ENCODE data around the gene MPRIP.

MPRIP gene

GRCh38 chr17:17103160-17103559, 60.9 kb downstream of the MPRIP start:
- TF ChIP-seq ZFX (IDR thresholded peaks at IDR 0.05) = no peak
- TF ChIP-seq, protein P1, sequence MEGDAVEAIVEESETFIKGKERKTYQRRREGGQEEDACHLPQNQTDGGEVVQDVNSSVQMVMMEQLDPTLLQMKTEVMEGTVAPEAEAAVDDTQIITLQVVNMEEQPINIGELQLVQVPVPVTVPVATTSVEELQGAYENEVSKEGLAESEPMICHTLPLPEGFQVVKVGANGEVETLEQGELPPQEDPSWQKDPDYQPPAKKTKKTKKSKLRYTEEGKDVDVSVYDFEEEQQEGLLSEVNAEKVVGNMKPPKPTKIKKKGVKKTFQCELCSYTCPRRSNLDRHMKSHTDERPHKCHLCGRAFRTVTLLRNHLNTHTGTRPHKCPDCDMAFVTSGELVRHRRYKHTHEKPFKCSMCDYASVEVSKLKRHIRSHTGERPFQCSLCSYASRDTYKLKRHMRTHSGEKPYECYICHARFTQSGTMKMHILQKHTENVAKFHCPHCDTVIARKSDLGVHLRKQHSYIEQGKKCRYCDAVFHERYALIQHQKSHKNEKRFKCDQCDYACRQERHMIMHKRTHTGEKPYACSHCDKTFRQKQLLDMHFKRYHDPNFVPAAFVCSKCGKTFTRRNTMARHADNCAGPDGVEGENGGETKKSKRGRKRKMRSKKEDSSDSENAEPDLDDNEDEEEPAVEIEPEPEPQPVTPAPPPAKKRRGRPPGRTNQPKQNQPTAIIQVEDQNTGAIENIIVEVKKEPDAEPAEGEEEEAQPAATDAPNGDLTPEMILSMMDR (conservative IDR thresholded peaks at IDR 0.05) = no peak
- H3K27ac ChIP-seq = no peak overlapping the region

DNA sequence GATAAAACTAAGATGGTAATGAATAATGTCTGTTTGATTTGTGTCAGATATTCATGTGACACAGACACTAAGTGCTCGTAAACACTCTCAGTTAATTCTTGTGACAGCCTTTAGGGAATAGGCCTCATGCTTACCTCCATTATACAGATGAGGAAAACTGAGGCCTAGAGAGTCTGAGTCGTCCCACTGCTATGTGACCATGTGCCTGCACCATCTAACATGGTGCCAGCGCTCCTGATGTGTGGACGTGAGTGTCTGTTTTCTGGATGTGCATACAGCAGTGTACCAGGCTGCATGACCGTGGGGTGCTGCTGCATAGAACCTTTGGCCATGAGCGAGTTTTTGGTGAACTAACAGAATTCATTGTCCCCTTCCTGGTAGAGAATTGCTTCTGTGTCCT, 61.8 kb downstream of the MPRIP start:
- no peak overlapping the region for H3K27ac ChIP-seq
- TF ChIP-seq, protein P1 (conservative IDR thresholded peaks at IDR 0.05) = no peak
- no peak for TF ChIP-seq ZFX (IDR thresholded peaks at IDR 0.05)

- H3K27ac ChIP-seq = no peak overlapping the region
- TF ChIP-seq, protein P1 (conservative IDR thresholded peaks at IDR 0.05) = no peak
- no peak for TF ChIP-seq ZFX (IDR thresholded peaks at IDR 0.05)
Observed at GRCh38 chr17:17104494-17104893, 62.2 kb downstream of the MPRIP start.

- TF ChIP-seq, protein P1 (conservative IDR thresholded peaks at IDR 0.05) = no peak
- TF ChIP-seq ZFX (IDR thresholded peaks at IDR 0.05) = no peak
- H3K27ac ChIP-seq = no peak overlapping the region
Observed at GRCh38 chr17:17105976-17106375, 63.7 kb downstream of the MPRIP start.

- no peak for TF ChIP-seq ZFX (IDR thresholded peaks at IDR 0.05)
- TF ChIP-seq, protein P1 (conservative IDR thresholded peaks at IDR 0.05) = no peak
- no peak overlapping the region for H3K27ac ChIP-seq
Observed at GRCh38 chr17:17106756-17107155, 64.5 kb downstream of the MPRIP start.

DNA sequence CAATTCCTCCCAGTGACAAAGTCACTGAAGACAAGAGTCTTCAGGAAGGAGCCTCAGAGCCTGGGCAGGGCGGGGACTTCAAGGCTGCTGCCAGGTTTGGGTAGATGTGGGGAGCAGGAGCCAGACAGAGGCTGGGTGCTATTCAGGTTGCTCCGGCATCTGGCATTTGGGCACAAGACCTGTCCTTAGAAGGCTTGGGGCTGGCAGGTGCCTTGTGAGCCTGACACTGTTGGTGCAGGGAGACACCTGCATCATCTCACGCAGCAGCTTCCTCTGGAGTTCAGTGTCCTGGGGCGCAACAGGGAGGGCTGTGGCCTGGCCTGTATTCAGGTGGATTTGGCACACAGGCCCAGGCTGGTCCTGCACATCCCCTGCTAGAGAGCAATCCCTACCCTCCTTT, 65.0 kb downstream of the MPRIP start:
- no peak overlapping the region for H3K27ac ChIP-seq
- TF ChIP-seq, protein P1 (conservative IDR thresholded peaks at IDR 0.05) = no peak
- TF ChIP-seq ZFX (IDR thresholded peaks at IDR 0.05) = no peak

- no peak for TF ChIP-seq ZFX (IDR thresholded peaks at IDR 0.05)
- TF ChIP-seq, protein P1 (conservative IDR thresholded peaks at IDR 0.05) = no peak
- H3K27ac ChIP-seq = no peak overlapping the region
Observed at GRCh38 chr17:17107891-17108431, 65.7 kb downstream of the MPRIP start.
